Gastroesophageal sphincter (tissue), 4 donors: ENCODE results near the gene ALKBH2. TPM values are rescaled to one million over a fixed set of nuclear protein-coding genes. Genes with fewer than 3 reads are reported as not detected.

ENCODE experiments used
- ATAC-seq: fragments of 150-250 bp; one replicate; pipeline ENCODE4 v1.9.1; 2016; ENCODE audit warnings: mild to moderate bottlenecking, moderate library complexity
- H3K27ac ChIP-seq, 4 donors: fragments of 200-600 bp; sonication (generic) in 3 of 4; 1 replicate in 3 of 4; 2 replicates in 1 of 4; pipeline ENCODE4 v1.5.1; 2016 to 2019
- H3K27me3 ChIP-seq: fragments of 200-600 bp; sonication (generic); one replicate; pipeline ENCODE4 v1.5.1; 2019
- H3K36me3 ChIP-seq, 2 donors: fragments of 200-600 bp; sonication (generic); one replicate each; pipeline ENCODE4 v1.5.1; 2019; ENCODE audit warnings: control low read depth in 1 of 2
- H3K4me1 ChIP-seq, 3 donors: fragments of 200-600 bp; sonication (generic); 1 replicate in 2 of 3; 2 replicates in 1 of 3; pipeline ENCODE4 v1.5.1; 2016 to 2019; ENCODE audit warnings: control low read depth in 2 of 3
- H3K4me3 ChIP-seq, 2 donors: fragments of 200-600 bp; sonication (generic); one replicate each; pipeline ENCODE4 v1.5.1; 2019; ENCODE audit warnings: mild to moderate bottlenecking in 1 of 2, moderate library complexity in 1 of 2
- H3K9me3 ChIP-seq, 3 donors: fragments of 200-600 bp; sonication (generic); one replicate each; pipeline ENCODE4 v1.5.1; 2017 to 2019; ENCODE audit warnings: control low read depth in 2 of 3
- CTCF ChIP-seq, 4 experiments: fragments of 200-600 bp in 2 of 4; fragments of 450-650 bp in 2 of 4; sonication (generic) in 1 of 4; IDR thresholded peaks; one replicate each; pipeline ENCODE4 v1.5.1; 2017 to 2019; ENCODE audit warnings: antibody characterized with exemption in 4 of 4, mild to moderate bottlenecking in 2 of 4, moderate library complexity in 2 of 4
- EP300 ChIP-seq: sonication (generic); formaldehyde crosslinking; IDR thresholded peaks from one replicate; pipeline ENCODE4 v1.6.1; 2017; ENCODE audit warnings: antibody characterized with exemption, mild to moderate bottlenecking
- POLR2A ChIP-seq, 2 donors: fragments of 450-650 bp; IDR thresholded peaks; one replicate each; pipeline ENCODE4 v1.6.1; 2017; ENCODE audit warnings: antibody characterized with exemption in 2 of 2, mild to moderate bottlenecking in 2 of 2, moderate library complexity in 1 of 2
- POLR2AphosphoS5 ChIP-seq: sonication (generic); formaldehyde crosslinking; IDR thresholded peaks from one replicate; pipeline ENCODE4 v1.6.1; 2017; ENCODE audit warnings: antibody characterized with exemption
- WGBS, 2 donors: methylation state at CpG; one replicate each; pipeline ENCODE4 v1.1.5; 2018; ENCODE audit warnings: low coverage in 1 of 2; 5-methylcytosine and 5-hydroxymethylcytosine counted together
- total RNA-seq, 4 donors: library from RNA; depleted of rRNA; stranded (reverse); fragments of >200 nt; gene quantifications; one replicate each; pipeline ENCODE4 v1.1.0, GENCODE V29; 2016

Gene ALKBH2
- 10 to 100 TPM; 13.5 to 21.9 (median 16.9) TPM for total RNA-seq

- WGBS, 2 donors: 0 to 7% methylated on average over 1 to 17 of the region's 45 CpGs
- TF ChIP-seq POLR2AphosphoS5 (peak; percentile 86), CTCF (IDR thresholded peaks at IDR 0.05) (peak; percentile 94 to 99 (median 98)), EP300 (no peak), POLR2A (IDR thresholded peaks at IDR 0.05) (peak; percentile 27 to 41)
- Histone ChIP-seq H3K27ac (peak within 1 kb of the TSS; percentile 62 to 81 (median 74)), H3K4me1 (peaks cover 0 to 44% (median 16%) of the 10 kb centered on the region in 3 donors), H3K4me3 (peak within 1 kb of the TSS; percentile 58 to 60), H3K36me3 (peaks cover 0 to 35% of the 10 kb centered on the region in 2 donors), H3K27me3 (no peaks in the 10 kb centered on the region), H3K9me3 (no peaks in the 10 kb centered on the region)
- peak; percentile 80 for ATAC-seq
Observed at GRCh38 chr12:109093022-109093918, at the start of gene ALKBH2. Gene ALKBH2 (minus strand): TSS chr12:109093472. CDS start chr12:109092786, 686 bp downstream.

DNA sequence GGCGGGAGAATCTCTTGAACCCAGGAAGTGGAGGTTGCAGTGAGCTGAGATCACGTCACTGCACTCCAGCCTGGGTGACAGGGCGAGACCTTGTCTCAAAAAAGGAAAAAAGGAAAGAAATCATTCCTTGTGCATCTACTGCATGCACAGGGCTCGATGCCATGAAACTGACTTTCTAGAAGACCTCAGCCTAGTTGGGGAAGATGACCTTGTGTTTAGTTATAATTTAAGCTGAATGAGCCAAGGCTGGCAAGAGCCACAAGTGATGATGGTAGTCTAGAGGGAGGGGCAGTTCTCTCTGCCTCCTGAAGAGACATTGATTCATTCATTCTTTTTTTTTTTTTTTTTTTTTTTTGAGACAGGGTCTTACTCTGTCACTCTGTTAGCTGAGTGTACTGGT is 47.3 kb upstream of the ALKBH2 start:
- Histone ChIP-seq H3K4me1 (peaks cover 0 to 65% (median 4%) of the 10 kb centered on the region in 3 donors), H3K36me3 (peaks cover 0 to 21% of the 10 kb centered on the region in 2 donors), H3K4me3 (no peak overlapping the region), H3K27ac (no peak overlapping the region), H3K9me3 (no peaks in the 10 kb centered on the region), H3K27me3 (no peaks in the 10 kb centered on the region)
- 100% methylated on average over 1 to 2 of the region's 4 CpGs for WGBS, 2 donors
- TF ChIP-seq POLR2AphosphoS5 (no peak), POLR2A (IDR thresholded peaks at IDR 0.05) (no peak), EP300 (no peak), CTCF (IDR thresholded peaks at IDR 0.05) (no peak)
- no peak for ATAC-seq

GRCh38 chr12:109139791-109140190 is 46.5 kb upstream of the ALKBH2 start:
- Histone ChIP-seq H3K9me3 (no peaks in the 10 kb centered on the region), H3K36me3 (peaks cover 0 to 21% of the 10 kb centered on the region in 2 donors), H3K27ac (peak overlapping the region in 2 of 4 donors; percentile 17 to 52), H3K4me1 (peaks cover 0 to 60% (median 6%) of the 10 kb centered on the region in 3 donors), H3K27me3 (no peaks in the 10 kb centered on the region), H3K4me3 (no peak overlapping the region)
- ATAC-seq: no peak
- TF ChIP-seq POLR2A (IDR thresholded peaks at IDR 0.05): no peak
- TF ChIP-seq POLR2AphosphoS5: no peak
- no peak for TF ChIP-seq CTCF (IDR thresholded peaks at IDR 0.05)
- no peak for TF ChIP-seq EP300
- WGBS, 2 donors: no CpG with 5 or more reads among the region's 7 CpGs

- Histone ChIP-seq H3K9me3 (no peaks in the 10 kb centered on the region), H3K36me3 (peaks cover 0 to 21% of the 10 kb centered on the region in 2 donors), H3K27ac (peak overlapping the region in 2 of 4 donors; percentile 17 to 52), H3K4me3 (no peak overlapping the region), H3K4me1 (peaks cover 3 to 62% (median 10%) of the 10 kb centered on the region in 3 donors), H3K27me3 (no peaks in the 10 kb centered on the region)
- ATAC-seq: no peak
- no peak for TF ChIP-seq POLR2A (IDR thresholded peaks at IDR 0.05)
- no peak for TF ChIP-seq CTCF (IDR thresholded peaks at IDR 0.05)
- TF ChIP-seq EP300: no peak
- TF ChIP-seq POLR2AphosphoS5: no peak
- no CpG with 5 or more reads among the region's 9 CpGs for WGBS, 2 donors
Observed at GRCh38 chr12:109139360-109139759, 46.1 kb upstream of the ALKBH2 start.
